ENCODE measurements around the gene HSPBAP1.
A peak's percentile ranks its signal among the peaks of the same experiment; 100 is the strongest.
"Not testable (repeated sequence)": the region's sequence is repeated elsewhere in the genome, so short reads cannot be mapped to it uniquely, and the experiment has no call there.

HSPBAP1 gene

DNA sequence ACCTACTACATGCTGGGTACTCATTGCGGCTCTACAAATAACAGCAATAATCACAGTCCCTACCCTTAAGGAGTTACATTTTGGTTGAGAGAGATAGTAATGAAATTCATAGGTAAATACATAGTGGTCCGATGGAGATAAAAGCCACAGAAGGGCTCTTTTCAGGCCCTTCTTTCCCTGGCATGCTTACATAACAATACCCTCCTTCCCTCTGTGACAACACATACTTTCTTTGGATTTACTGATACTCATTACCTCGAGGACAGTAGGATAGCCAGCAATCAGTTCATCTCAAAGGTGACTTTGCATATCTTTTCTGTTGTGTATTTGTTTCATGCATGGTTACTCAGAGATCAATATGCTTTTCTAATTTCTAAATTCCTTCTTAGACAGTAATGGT lies 54.5 kb downstream of the HSPBAP1 start:
- no peak overlapping the region for H3K27ac ChIP-seq (ENCODE audit: low read depth, low read length)
- H3K4me3 ChIP-seq (ENCODE audit: low read depth, low read length), result no peak overlapping the region
- WGBS (ENCODE audit: extremely low coverage, insufficient coverage, insufficient read length), result no CpG with 5 or more reads among the region's 3 CpGs
- H2AK5ac ChIP-seq (ENCODE audit: low read length), result no peak overlapping the region
- no peaks in the 10 kb centered on the region for H3K79me2 ChIP-seq (ENCODE audit: control insufficient read depth, insufficient read depth, low read length, poor library complexity)
- no peak overlapping the region for H4K91ac ChIP-seq (ENCODE audit: low read depth, low read length)
- H2BK120ac ChIP-seq (ENCODE audit: insufficient read depth, low read length, poor library complexity), result no peak overlapping the region
- no peak overlapping the region for H3K18ac ChIP-seq (ENCODE audit: low read length)
- H2BK12ac ChIP-seq (ENCODE audit: low read length), result no peak overlapping the region
- no peak overlapping the region for H4K8ac ChIP-seq (ENCODE audit: low read depth, low read length)
- H4K12ac ChIP-seq (ENCODE audit: low read depth, low read length), result no peak overlapping the region
- no peak overlapping the region for H2BK5ac ChIP-seq (ENCODE audit: low read depth, low read length, poor library complexity)
- H3K4me2 ChIP-seq (ENCODE audit: low read length), result no peak overlapping the region
- no peak overlapping the region for H3K23ac ChIP-seq (ENCODE audit: low read length)
- H3K36me3 ChIP-seq (ENCODE audit: control insufficient read depth in 1 of 2, insufficient read depth in 2 of 2, low read length in 2 of 2), result peaks cover 0 to 2% of the 10 kb centered on the region in 2 experiments
- no peaks in the 10 kb centered on the region for H3K27me3 ChIP-seq (ENCODE audit: insufficient read depth, low read length)
- no peak for DNase-seq
- H3K14ac ChIP-seq (ENCODE audit: low read length), result no peak overlapping the region
- no peak overlapping the region for H3K4ac ChIP-seq (ENCODE audit: low read depth, low read length)
- no peak overlapping the region for H2AFZ ChIP-seq (ENCODE audit: insufficient read depth, low read length, poor library complexity)
- no peaks in the 10 kb centered on the region for H3K4me1 ChIP-seq (ENCODE audit: control insufficient read depth in 1 of 2, insufficient read depth in 2 of 2, low read length in 2 of 2)
- H3K9me3 ChIP-seq (ENCODE audit: insufficient read depth, low read depth, low read length), result no peaks in the 10 kb centered on the region
- no peaks in the 10 kb centered on the region for H3K79me1 ChIP-seq (ENCODE audit: low read length)
- H3K9ac ChIP-seq (ENCODE audit: low read length), result no peak overlapping the region

- H4K91ac ChIP-seq (ENCODE audit: low read depth, low read length); H4K12ac ChIP-seq (ENCODE audit: low read depth, low read length); H3K4me3 ChIP-seq (ENCODE audit: low read depth, low read length); H2BK120ac ChIP-seq (ENCODE audit: insufficient read depth, low read length, poor library complexity); H2AK5ac ChIP-seq (ENCODE audit: low read length); H3K27me3 ChIP-seq (ENCODE audit: insufficient read depth, low read length); H2BK5ac ChIP-seq (ENCODE audit: low read depth, low read length, poor library complexity); H3K4ac ChIP-seq (ENCODE audit: low read depth, low read length); H3K4me2 ChIP-seq (ENCODE audit: low read length); H3K27ac ChIP-seq (ENCODE audit: low read depth, low read length); H3K14ac ChIP-seq (ENCODE audit: low read length); H3K9me3 ChIP-seq (ENCODE audit: insufficient read depth, low read depth, low read length); H3K4me1 ChIP-seq (ENCODE audit: control insufficient read depth in 1 of 2, insufficient read depth in 2 of 2, low read length in 2 of 2); H2AFZ ChIP-seq (ENCODE audit: insufficient read depth, low read length, poor library complexity); H4K8ac ChIP-seq (ENCODE audit: low read depth, low read length); H3K79me1 ChIP-seq (ENCODE audit: low read length); H3K36me3 ChIP-seq (ENCODE audit: control insufficient read depth in 1 of 2, insufficient read depth in 2 of 2, low read length in 2 of 2); H3K18ac ChIP-seq (ENCODE audit: low read length); H3K23ac ChIP-seq (ENCODE audit: low read length); H3K79me2 ChIP-seq (ENCODE audit: control insufficient read depth, insufficient read depth, low read length, poor library complexity); H3K9ac ChIP-seq (ENCODE audit: low read length); H2BK12ac ChIP-seq (ENCODE audit: low read length); DNase-seq: not testable (repeated sequence)
- no CpG with 5 or more reads among the region's 22 CpGs for WGBS (ENCODE audit: extremely low coverage, insufficient coverage, insufficient read length)
Measured at GRCh38 chr3:122732682-122733525, 60.7 kb downstream of the HSPBAP1 start.

- H3K4me2 ChIP-seq (ENCODE audit: low read length), result no peak overlapping the region
- H3K4ac ChIP-seq (ENCODE audit: low read depth, low read length), result no peak overlapping the region
- no peak overlapping the region for H3K18ac ChIP-seq (ENCODE audit: low read length)
- no peak overlapping the region for H2BK5ac ChIP-seq (ENCODE audit: low read depth, low read length, poor library complexity)
- no peak overlapping the region for H4K8ac ChIP-seq (ENCODE audit: low read depth, low read length)
- H3K9ac ChIP-seq (ENCODE audit: low read length), result no peak overlapping the region
- no peak overlapping the region for H2AK5ac ChIP-seq (ENCODE audit: low read length)
- peaks cover 0 to 2% of the 10 kb centered on the region in 2 experiments for H3K36me3 ChIP-seq (ENCODE audit: control insufficient read depth in 1 of 2, insufficient read depth in 2 of 2, low read length in 2 of 2)
- no peaks in the 10 kb centered on the region for H3K79me2 ChIP-seq (ENCODE audit: control insufficient read depth, insufficient read depth, low read length, poor library complexity)
- no peak overlapping the region for H3K23ac ChIP-seq (ENCODE audit: low read length)
- H2BK120ac ChIP-seq (ENCODE audit: insufficient read depth, low read length, poor library complexity), result no peak overlapping the region
- no peak overlapping the region for H4K12ac ChIP-seq (ENCODE audit: low read depth, low read length)
- no peak overlapping the region for H3K14ac ChIP-seq (ENCODE audit: low read length)
- no peak overlapping the region for H2BK12ac ChIP-seq (ENCODE audit: low read length)
- H3K9me3 ChIP-seq (ENCODE audit: insufficient read depth, low read depth, low read length), result peaks cover 3% of the 10 kb centered on the region
- no peaks in the 10 kb centered on the region for H3K4me1 ChIP-seq (ENCODE audit: control insufficient read depth in 1 of 2, insufficient read depth in 2 of 2, low read length in 2 of 2)
- H3K79me1 ChIP-seq (ENCODE audit: low read length), result no peaks in the 10 kb centered on the region
- no peak overlapping the region for H4K91ac ChIP-seq (ENCODE audit: low read depth, low read length)
- H3K27me3 ChIP-seq (ENCODE audit: insufficient read depth, low read length), result no peaks in the 10 kb centered on the region
- DNase-seq, result no peak
- H3K4me3 ChIP-seq (ENCODE audit: low read depth, low read length), result no peak overlapping the region
- no peak overlapping the region for H2AFZ ChIP-seq (ENCODE audit: insufficient read depth, low read length, poor library complexity)
- no CpG with 5 or more reads among the region's 4 CpGs for WGBS (ENCODE audit: extremely low coverage, insufficient coverage, insufficient read length)
- no peak overlapping the region for H3K27ac ChIP-seq (ENCODE audit: low read depth, low read length)
Measured at GRCh38 chr3:122730240-122730639, 63.4 kb downstream of the HSPBAP1 start.

DNA sequence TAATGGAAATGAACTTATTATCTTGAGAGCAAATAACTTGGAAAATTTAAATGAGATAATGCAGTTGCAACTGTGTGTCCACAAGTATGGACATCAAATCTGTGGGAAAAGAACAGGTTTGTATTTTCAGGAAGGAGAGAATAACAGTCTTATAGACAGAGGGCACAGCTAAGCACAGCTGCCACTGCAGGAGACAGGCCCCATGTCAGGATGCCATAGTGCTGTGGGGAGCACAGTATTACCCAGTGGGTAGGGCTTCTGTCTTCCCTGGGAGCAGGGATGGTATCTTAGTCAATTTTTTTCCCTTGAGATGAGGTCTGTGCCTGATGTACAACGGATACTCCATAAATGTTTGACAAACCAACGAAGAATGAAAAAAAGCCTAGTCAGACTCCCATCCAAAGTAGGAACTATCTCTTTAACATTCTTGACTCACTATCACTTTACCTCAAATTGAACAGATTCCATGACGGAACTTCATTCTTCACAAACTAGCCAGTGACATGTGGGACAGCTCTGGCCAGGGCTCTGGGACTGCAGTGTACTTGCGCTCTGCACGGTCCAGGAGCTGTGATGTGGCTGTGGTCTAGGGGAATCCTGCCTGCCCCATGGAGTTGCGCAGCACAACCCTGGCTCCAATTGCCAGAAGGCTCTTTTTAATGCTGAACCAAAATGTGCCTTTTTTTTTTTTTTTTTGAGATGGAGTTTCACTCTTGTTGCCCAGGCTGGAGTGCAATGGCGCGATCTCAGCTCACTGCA lies 64.7 kb downstream of the HSPBAP1 start:
- Histone ChIP-seq H3K4me3 (ENCODE audit: low read depth, low read length) (no peak overlapping the region), H2AFZ (ENCODE audit: insufficient read depth, low read length, poor library complexity) (no peak overlapping the region), H4K12ac (ENCODE audit: low read depth, low read length) (no peak overlapping the region), H3K4me2 (ENCODE audit: low read length) (no peak overlapping the region), H3K14ac (ENCODE audit: low read length) (no peak overlapping the region), H3K9ac (ENCODE audit: low read length) (no peak overlapping the region), H3K79me1 (ENCODE audit: low read length) (no peaks in the 10 kb centered on the region), H3K4me1 (ENCODE audit: control insufficient read depth in 1 of 2, insufficient read depth in 2 of 2, low read length in 2 of 2) (no peaks in the 10 kb centered on the region), H4K8ac (ENCODE audit: low read depth, low read length) (no peak overlapping the region), H3K79me2 (ENCODE audit: control insufficient read depth, insufficient read depth, low read length, poor library complexity) (no peaks in the 10 kb centered on the region), H3K27ac (ENCODE audit: low read depth, low read length) (no peak overlapping the region), H3K23ac (ENCODE audit: low read length) (no peak overlapping the region), H3K9me3 (ENCODE audit: insufficient read depth, low read depth, low read length) (peaks cover 3% of the 10 kb centered on the region), H3K36me3 (ENCODE audit: control insufficient read depth in 1 of 2, insufficient read depth in 2 of 2, low read length in 2 of 2) (peaks cover 0 to 5% of the 10 kb centered on the region in 2 experiments), H4K91ac (ENCODE audit: low read depth, low read length) (no peak overlapping the region), H3K27me3 (ENCODE audit: insufficient read depth, low read length) (no peaks in the 10 kb centered on the region), H2BK5ac (ENCODE audit: low read depth, low read length, poor library complexity) (no peak overlapping the region), H2BK12ac (ENCODE audit: low read length) (no peak overlapping the region), H2BK120ac (ENCODE audit: insufficient read depth, low read length, poor library complexity) (no peak overlapping the region), H3K4ac (ENCODE audit: low read depth, low read length) (no peak overlapping the region), H2AK5ac (ENCODE audit: low read length) (no peak overlapping the region), H3K18ac (ENCODE audit: low read length) (no peak overlapping the region)
- WGBS (ENCODE audit: extremely low coverage, insufficient coverage, insufficient read length), result no CpG with 5 or more reads among the region's 8 CpGs
- DNase-seq, result peak; percentile 4 to 70
